HepG2 (cell line): ENCODE measurements around the gene CCNH. TPM values are rescaled to one million over a fixed set of nuclear protein-coding genes. Genes with fewer than 3 reads are reported as not detected.

Source experiments
- CCAR2 ChIP-seq: fragments of 200-400 bp; formaldehyde crosslinking; optimal IDR thresholded peaks from 2 replicates; pipeline ENCODE3; 2018; ENCODE audit warnings: low read depth, mild to moderate bottlenecking, low read length, moderate library complexity
- DNMT1 ChIP-seq: sonication (generic); formaldehyde crosslinking; IDR thresholded peaks from 2 replicates; pipeline ENCODE4 v1.5.1; 2020; ENCODE audit warnings: mild to moderate bottlenecking, missing genetic modification reagents
- EED ChIP-seq: sonication (generic); formaldehyde crosslinking; IDR thresholded peaks from 2 replicates; pipeline ENCODE4 v1.5.0; 2020; ENCODE audit warnings: mild to moderate bottlenecking, missing genetic modification reagents
- ISX ChIP-seq: sonication (generic); formaldehyde crosslinking; conservative IDR thresholded peaks from 2 replicates; pipeline ENCODE4 v1.5.0; 2020; ENCODE audit warnings: missing genetic modification reagents
- JARID2 ChIP-seq: sonication (generic); formaldehyde crosslinking; IDR thresholded peaks from 2 replicates; pipeline ENCODE4 v1.8.1; 2023; ENCODE audit warnings: missing genetic modification reagents, inconsistent platforms; ENCODE audit not compliant: insufficient replicate concordance
- PRDM10 ChIP-seq: sonication (generic); formaldehyde crosslinking; IDR thresholded peaks from 2 replicates; pipeline ENCODE4 v1.4.0; 2020; ENCODE audit warnings: low read depth, missing genetic modification reagents
- SAP130 ChIP-seq: IDR thresholded peaks from 2 replicates; pipeline ENCODE4 v1.6.1; 2016; ENCODE audit warnings: low read depth
- SRY ChIP-seq: sonication (generic); formaldehyde crosslinking; IDR thresholded peaks from 2 replicates; pipeline ENCODE4 v1.8.0; 2022; ENCODE audit warnings: mild to moderate bottlenecking, missing genetic modification reagents
- TBX3 ChIP-seq: fragments of 450-650 bp; IDR thresholded peaks from 2 replicates; pipeline ENCODE4 v1.6.1; 2017; ENCODE audit warnings: antibody characterized with exemption, mild to moderate bottlenecking, inconsistent platforms, borderline replicate concordance
- ZBTB20 ChIP-seq: sonication (generic); formaldehyde crosslinking; IDR thresholded peaks from 2 replicates; pipeline ENCODE4 v1.8.1; 2023; ENCODE audit warnings: missing genetic modification reagents, low read depth, mild to moderate bottlenecking, borderline replicate concordance
- ZC3H13 ChIP-seq: sonication (generic); formaldehyde crosslinking; IDR thresholded peaks from 2 replicates; pipeline ENCODE4 v1.8.1; 2023; ENCODE audit warnings: mild to moderate bottlenecking, missing genetic modification reagents, moderate library complexity
- ZNF354B ChIP-seq: sonication (generic); formaldehyde crosslinking; IDR thresholded peaks from 2 replicates; pipeline ENCODE4 v1.8.0; 2022; ENCODE audit warnings: mild to moderate bottlenecking, missing genetic modification reagents
- ZNF597 ChIP-seq: sonication (generic); formaldehyde crosslinking; IDR thresholded peaks from 2 replicates; pipeline ENCODE4 v1.5.0; 2020; ENCODE audit warnings: missing genetic modification reagents
- ZNF737 ChIP-seq: sonication (generic); formaldehyde crosslinking; IDR thresholded peaks from 2 replicates; pipeline ENCODE4 v1.5.0; 2020; ENCODE audit warnings: missing genetic modification reagents, mild to moderate bottlenecking, borderline replicate concordance
- polyA plus RNA-seq, 8 experiments: library from polyadenylated mRNA; depleted of rRNA in 3 of 8; stranded (reverse) in 7 of 8; unstranded in 1 of 8; fragments of >200 nt; fragmentation: Illumina TruSeq in 4 of 8; extraction: Trizol in 4 of 8; gene quantifications; 2 replicates each; pipeline versions ENCODE4 v1.2.1 to v1.2.3, GENCODE V29; 2011 to 2016; ENCODE audit warnings: low read depth in 4 of 8, missing spikeins in 1 of 8, mixed read lengths in 1 of 8; ENCODE audit not compliant: insufficient read depth in 1 of 8
- total RNA-seq, 5 experiments: library from RNA; depleted of rRNA; stranded (reverse); fragments of >200 nt; fragmentation: Illumina TruSeq; extraction: Trizol; gene quantifications; 2 replicates each; pipeline ENCODE4 v1.2.3, GENCODE V29; 2016; ENCODE audit warnings: low read depth in 1 of 5
- TF ChIP-seq, protein P1 (sequence below): sonication (generic); formaldehyde crosslinking; IDR thresholded peaks from 2 replicates; pipeline ENCODE4 v1.5.0; 2020; ENCODE audit warnings: mild to moderate bottlenecking, missing genetic modification reagents, borderline replicate concordance
- TF ChIP-seq, protein P2 (sequence below): IDR thresholded peaks from 2 replicates; pipeline ENCODE4 v1.6.1; 2012; ENCODE audit warnings: inconsistent platforms

The CCNH gene
- total and polyA plus RNA-seq, 2 of the 13 experiments (the other 11 are each of a cell fraction or from before 2014, with no cell fraction given): 42.5 to 94.3 TPM

GRCh38 chr5:87411973-87412629 is 629 bp downstream of the CCNH start (continued):
- TF ChIP-seq, protein P1, sequence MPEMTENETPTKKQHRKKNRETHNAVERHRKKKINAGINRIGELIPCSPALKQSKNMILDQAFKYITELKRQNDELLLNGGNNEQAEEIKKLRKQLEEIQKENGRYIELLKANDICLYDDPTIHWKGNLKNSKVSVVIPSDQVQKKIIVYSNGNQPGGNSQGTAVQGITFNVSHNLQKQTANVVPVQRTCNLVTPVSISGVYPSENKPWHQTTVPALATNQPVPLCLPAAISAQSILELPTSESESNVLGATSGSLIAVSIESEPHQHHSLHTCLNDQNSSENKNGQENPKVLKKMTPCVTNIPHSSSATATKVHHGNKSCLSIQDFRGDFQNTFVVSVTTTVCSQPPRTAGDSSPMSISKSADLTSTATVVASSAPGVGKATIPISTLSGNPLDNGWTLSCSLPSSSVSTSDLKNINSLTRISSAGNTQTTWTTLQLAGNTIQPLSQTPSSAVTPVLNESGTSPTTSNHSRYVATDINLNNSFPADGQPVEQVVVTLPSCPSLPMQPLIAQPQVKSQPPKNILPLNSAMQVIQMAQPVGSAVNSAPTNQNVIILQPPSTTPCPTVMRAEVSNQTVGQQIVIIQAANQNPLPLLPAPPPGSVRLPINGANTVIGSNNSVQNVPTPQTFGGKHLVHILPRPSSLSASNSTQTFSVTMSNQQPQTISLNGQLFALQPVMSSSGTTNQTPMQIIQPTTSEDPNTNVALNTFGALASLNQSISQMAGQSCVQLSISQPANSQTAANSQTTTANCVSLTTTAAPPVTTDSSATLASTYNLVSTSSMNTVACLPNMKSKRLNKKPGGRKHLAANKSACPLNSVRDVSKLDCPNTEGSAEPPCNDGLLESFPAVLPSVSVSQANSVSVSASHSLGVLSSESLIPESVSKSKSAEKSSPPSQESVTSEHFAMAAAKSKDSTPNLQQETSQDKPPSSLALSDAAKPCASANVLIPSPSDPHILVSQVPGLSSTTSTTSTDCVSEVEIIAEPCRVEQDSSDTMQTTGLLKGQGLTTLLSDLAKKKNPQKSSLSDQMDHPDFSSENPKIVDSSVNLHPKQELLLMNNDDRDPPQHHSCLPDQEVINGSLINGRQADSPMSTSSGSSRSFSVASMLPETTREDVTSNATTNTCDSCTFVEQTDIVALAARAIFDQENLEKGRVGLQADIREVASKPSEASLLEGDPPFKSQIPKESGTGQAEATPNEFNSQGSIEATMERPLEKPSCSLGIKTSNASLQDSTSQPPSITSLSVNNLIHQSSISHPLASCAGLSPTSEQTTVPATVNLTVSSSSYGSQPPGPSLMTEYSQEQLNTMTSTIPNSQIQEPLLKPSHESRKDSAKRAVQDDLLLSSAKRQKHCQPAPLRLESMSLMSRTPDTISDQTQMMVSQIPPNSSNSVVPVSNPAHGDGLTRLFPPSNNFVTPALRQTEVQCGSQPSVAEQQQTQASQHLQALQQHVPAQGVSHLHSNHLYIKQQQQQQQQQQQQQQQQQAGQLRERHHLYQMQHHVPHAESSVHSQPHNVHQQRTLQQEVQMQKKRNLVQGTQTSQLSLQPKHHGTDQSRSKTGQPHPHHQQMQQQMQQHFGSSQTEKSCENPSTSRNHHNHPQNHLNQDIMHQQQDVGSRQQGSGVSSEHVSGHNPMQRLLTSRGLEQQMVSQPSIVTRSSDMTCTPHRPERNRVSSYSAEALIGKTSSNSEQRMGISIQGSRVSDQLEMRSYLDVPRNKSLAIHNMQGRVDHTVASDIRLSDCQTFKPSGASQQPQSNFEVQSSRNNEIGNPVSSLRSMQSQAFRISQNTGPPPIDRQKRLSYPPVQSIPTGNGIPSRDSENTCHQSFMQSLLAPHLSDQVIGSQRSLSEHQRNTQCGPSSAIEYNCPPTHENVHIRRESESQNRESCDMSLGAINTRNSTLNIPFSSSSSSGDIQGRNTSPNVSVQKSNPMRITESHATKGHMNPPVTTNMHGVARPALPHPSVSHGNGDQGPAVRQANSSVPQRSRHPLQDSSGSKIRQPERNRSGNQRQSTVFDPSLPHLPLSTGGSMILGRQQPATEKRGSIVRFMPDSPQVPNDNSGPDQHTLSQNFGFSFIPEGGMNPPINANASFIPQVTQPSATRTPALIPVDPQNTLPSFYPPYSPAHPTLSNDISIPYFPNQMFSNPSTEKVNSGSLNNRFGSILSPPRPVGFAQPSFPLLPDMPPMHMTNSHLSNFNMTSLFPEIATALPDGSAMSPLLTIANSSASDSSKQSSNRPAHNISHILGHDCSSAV (CRISPR knock-in tag): no peak
- TF ChIP-seq DNMT1 (no peak), SAP130 (CRISPR knock-in tag) (peak; percentile 17), EED (CRISPR knock-in tag) (0 out of 2 replicates have a peak, but pooled peaks have one; percentile 65), PRDM10 (peak; percentile 57; the same call in 1 of the 2 replicates), CCAR2 (no peak), ZNF737 (CRISPR knock-in tag) (peak; percentile 47; the same call in 1 of the 2 replicates), JARID2 (no peak), ZBTB20 (CRISPR knock-in tag) (no peak), ZNF354B (CRISPR knock-in tag) (no peak), SRY (CRISPR knock-in tag) (0 out of 2 replicates have a peak, but pooled peaks have one; percentile 28), ZC3H13 (0 out of 2 replicates have a peak, but pooled peaks have one; percentile 51), ZNF597 (no peak), ISX (CRISPR knock-in tag) (no peak), TBX3 (no peak)
- TF ChIP-seq, protein P2, sequence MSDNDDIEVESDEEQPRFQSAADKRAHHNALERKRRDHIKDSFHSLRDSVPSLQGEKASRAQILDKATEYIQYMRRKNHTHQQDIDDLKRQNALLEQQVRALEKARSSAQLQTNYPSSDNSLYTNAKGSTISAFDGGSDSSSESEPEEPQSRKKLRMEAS: peak; percentile 24; the same call in 1 of the 2 replicates
